SIG-M5 (cell line): ENCODE data around the gene RASA4B.
"Not testable (repeated sequence)": the region's sequence is repeated elsewhere in the genome, so short reads cannot be mapped to it uniquely, and the experiment has no call there.

Experiments
- DNase-seq: peaks from one replicate; lab custom pipeline; 2025; lab: John Stamatoyannopoulos, UW

The RASA4B gene

DNA sequence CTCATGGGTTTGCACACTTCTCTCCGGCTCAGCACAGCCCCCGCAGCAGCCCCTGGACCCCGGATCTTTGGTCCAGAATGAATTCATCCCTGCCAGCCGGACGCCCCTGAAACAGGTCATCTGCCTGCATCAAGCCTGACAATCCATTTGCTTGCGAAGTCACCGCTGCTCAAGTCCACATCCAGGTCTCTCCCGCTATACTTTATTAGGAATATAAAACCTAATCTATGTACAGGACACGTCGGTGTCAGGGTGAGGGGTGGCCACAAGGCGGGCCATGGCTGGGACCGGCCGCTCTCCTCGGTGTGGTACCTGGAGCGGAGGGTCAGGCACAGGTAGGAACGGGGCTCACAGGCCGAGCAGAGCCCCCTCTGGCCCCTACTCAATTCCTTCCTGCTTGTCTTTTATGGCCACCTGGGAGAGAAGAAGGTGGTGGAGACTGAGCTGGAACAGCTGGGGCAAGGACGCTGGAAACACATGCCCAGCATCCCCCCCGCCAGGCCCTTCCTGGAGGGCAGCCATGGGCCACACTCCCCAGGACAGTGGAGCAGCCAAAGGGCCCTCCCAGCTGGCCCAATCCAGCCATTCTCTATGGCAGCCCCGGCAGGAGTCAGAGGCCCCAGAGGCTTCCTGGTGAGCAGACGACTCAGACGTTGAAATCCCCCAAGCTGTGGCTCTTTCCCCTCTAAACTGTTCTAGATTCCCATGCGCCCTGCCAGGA is 44.1 kb downstream of the RASA4B start:
- no peak for DNase-seq

- no peak for DNase-seq
Observed at GRCh38 chr7:102472126-102473041, 45.2 kb downstream of the RASA4B start.

- DNase-seq: no peak
Observed at GRCh38 chr7:102471791-102472125, 45.8 kb downstream of the RASA4B start.

DNA sequence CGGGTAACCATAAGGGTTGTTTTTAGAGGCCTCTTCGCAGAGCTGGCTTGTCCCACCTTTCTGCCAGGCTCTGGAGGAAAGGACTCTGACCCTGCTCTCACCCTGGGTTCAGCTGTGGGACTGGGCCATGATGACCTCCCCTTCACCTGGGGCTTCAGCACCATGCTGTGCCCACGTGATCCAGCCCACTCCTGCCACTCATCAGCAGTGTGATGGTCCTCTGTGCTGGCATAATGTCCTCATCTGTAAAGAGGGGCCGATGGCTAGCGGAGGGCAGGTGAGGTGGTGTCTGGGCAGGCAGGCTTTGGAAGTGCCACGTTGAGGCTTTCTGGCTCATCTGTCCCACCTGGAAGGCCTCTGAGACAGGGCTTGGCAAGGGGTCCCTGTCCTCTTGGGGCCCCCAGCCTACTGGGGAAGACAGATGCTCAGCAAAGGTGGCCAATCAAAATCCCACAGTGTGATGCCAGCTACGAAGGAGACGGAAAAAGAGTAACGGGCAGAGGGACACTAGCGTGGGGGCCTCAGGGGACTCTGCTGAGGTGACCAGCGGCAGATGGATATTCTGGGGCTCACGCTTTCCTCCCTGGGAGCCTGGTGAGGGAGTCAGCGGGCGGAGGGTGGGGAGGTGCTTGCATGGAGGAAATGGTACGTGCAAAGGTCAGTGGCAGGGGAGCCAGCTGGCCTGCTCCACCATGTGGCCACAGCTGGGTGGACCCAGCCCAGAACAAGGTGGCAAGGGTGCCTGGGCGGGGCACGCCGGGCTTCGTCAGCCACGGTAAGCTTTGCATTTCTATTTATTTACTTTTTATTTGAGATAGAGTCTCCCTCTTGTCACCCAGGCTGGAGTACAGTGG is 47.4 kb downstream of the RASA4B start:
- DNase-seq: no peak

GRCh38 chr7:102469351-102469971 is 48.1 kb downstream of the RASA4B start:
- DNase-seq: no peak

- DNase-seq: no peak
Observed at GRCh38 chr7:102468478-102469350, 48.9 kb downstream of the RASA4B start.

DNA sequence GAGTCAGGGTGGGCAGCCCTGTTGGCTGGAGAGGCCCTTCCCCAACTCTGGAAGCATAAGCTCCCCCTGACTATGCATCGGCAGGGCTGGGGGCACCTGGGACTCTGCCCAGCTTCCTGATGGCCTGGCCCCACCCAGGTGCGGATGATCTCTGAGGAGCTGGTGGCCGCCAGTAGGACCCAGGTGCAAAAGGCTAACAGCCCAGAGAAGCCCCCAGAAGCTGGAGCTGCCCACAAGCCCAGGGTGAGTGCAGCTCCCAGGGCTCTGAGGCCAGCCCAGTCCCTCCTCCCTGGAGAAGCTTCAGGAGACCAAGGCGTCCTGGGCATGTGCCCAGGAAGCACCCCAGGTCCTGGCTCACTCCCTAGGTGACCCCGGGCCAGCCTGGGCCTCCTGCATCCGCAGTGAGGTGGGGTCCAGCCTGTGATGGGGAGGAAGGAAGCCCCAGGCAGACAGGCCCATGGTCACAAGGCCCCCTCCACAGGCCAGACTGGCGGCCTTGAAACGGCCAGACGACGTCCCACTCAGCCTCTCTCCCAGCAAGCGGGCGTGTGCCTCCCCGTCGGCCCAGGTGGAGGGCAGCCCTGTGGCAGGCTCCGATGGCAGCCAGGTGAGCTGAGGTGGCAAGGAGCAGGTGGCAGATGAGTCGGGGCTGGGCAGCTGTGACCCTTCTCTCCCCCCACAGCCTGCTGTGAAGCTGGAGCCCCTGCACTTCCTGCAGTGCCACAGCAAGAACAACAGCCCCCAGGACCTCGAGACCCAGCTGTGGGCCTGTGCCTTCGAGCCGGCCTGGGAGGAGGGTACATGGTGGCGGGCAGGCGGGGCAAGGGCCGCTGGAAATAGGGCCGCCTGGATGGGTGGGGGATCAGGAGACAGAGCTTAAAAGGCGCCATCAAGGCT is 49.7 kb downstream of the RASA4B start:
- DNase-seq: no peak

DNA sequence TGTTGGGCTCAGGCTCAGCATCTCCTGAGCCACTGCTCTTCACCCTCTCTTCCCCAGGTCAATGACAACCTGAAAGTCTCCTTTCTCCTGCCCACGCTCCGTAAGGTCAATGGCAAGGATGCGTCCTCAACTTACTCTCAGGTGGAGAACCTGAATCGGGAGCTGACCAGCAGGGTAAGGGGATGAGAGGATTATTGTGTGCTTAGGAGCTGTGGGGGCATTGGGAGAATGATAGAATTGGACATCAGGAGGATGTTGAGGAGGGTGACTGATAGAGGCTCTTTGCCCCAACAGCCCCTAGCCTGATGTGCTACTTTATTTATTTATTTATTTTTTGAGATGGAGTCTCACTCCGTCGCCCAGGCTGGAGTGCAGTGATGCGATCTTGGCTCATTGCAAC is 51.5 kb downstream of the RASA4B start:
- DNase-seq: no peak

DNA sequence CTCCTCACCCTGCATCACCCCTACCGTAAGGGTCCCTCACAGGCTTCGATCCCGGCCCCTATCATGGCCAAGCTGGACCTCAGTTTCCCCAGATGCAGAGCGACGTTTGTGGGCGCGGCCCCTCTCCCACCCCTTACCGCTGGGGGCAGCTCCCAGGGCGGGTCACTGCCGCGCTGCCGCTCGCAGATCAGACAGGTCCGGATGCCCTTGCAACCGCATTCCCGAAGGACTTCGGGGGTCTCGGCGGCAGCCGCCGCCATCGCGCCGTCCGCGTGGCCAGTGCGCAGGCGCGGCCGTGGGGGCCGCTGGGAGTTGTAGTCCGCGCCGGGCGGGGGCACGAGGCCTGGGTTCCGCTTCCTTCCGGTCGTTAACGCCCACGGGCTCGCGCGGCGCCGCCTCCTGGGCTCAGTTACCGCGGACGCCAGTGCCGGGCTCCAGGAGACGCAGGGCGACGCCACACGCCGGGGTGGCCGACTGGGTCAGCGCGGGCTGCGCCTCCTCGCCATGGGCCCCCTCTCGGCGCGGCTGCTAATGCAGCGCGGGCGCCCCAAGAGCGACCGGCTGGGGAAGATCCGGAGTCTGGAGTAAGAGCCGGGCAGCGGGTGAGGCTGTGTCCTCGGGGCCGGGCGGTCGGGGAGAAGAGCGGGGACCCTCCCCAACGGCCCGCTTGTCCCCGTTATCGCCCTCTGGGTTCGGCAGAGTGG is 52.8 kb downstream of the RASA4B start, which contains the start of the genes ALKBH4 and LRWD1:
ALKBH4 (minus strand) TSS at position 287 of the 704 bp plus-strand sequence; CDS start at position 260, 27 bp downstream.
LRWD1 (plus strand) TSS at position 408 of the 704 bp plus-strand sequence; CDS start at position 505, 97 bp downstream.
- peak; percentile 8 for DNase-seq

GRCh38 chr7:102463841-102464576 is 53.6 kb downstream of the RASA4B start:
- no peak for DNase-seq

- no peak for DNase-seq
Observed at GRCh38 chr7:102460467-102460866, 57.1 kb downstream of the RASA4B start.

DNA sequence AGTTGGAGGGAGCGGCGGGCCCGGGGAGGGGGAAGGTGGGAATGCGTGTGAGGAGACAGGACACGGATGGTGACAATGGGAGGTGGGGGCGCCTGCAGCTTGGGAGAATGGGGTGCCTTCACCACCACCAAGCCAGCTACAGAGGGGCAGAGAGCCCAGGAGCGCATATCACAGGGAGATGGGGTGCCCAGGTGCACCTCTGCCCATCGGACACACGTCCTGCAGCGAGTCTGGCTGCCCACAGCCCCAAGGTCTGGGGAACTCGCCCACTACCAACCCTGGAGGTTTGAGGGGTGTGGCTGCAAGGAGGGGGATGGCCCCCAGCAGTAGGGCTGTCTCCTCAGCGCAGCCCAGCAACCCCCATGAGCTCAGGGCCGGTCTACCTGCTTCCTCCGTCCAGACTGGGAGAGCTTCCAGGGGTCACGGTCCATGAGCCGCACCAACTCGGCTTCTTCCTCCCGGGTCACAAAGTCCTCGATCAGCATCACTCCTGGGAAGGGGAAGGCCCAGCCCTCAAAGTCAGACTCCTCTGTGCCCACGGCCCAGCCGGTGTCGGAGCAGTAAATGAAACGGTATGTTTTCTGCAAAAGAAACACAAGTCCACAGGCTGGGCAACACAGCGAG is 58.2 kb downstream of the RASA4B start:
- no peak for DNase-seq

DNA sequence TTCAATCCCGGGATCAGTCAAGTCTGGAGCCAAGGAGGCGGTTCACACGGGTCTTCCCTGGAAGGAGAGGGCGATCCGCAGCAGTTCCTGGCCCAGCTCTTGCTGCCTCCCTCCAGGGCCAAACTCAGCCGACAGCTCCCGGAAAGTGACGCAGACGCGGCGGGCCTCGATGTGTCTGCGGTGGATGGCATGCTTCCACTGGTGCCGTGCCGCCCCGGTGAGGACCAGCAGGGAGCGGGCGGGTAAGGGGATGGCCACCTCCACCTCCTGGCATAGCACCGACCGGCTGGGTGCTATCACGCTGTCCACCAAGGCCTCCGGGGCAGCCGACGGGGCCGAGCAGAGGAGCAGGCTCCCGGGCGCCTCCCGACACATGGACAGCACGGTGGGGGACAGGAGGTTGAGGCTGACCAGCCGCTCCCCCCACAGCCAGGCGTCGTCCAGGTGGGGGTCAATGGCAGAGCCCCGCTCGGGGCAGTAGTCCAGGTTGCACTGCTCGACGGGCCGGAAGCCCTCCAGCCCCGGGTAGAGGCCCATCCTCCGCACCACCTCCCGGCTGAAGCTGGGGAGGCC is 60.1 kb downstream of the RASA4B start:
- DNase-seq: no peak

DNA sequence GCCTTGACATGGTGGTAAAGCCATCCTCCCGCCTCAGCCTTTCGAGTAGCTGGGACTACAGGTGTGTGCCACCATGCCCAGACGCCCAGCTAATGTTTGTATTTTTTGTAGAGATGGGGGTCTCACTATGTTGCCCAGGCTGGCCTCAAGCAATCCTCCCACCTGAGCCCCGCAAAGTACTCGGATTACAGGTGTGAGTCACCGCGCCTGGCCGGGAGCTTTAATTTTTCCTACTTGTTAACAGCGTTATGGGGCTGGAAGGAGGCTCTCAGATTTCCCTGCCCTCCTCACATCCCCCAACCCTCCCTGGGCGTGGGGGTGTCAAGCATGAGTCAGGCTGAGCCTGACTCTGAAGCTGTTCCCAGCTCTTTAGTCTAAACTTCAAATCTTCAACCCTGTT is 61.2 kb downstream of the RASA4B start:
- DNase-seq: no peak

- no peak for DNase-seq
Observed at GRCh38 chr7:102455596-102455995, 62.0 kb downstream of the RASA4B start.

DNA sequence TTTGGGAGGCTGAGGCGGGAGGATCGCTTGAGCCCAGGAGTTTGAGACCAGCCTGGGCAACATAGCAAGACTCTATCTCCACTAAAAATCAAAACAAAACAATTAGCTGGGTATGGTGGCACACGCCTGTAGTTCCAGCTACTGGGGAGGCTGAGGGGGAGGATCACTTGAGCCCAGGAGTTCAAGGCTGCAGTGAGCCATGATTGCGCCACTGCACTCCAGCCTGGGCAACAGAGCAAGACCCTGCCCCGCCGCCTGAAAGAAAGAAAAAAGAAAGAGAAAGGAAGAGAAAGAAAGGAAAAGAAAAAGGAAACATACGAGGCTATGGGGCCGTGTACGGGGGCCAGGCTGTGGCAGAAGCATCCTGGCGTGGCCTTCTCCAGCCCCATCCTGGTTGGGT is 62.6 kb downstream of the RASA4B start:
- DNase-seq: not testable (repeated sequence)

DNA sequence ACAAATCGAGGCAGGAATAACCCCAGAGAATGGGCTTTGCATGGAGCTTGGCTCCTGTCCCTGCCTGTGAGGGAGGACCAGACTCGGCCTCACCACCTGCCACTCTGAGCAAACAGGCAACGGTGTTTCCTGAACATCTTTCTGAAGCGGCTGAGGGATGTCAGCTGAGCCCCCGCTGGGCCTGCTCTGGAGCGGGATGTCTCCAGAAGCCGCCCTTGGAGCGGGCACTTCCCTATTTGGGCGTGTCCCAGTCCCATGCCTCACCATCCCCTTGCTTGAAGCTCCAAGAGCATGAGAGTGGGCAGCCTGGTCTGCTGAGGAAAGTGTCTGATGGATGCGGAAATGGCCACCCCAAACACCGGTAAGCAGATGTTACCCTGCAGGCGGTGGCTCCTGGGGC is 63.1 kb downstream of the RASA4B start:
- DNase-seq: no peak
